Measurements from ENCODE around the gene SLFN14. TPM values are rescaled to one million over a fixed set of nuclear protein-coding genes. Genes with fewer than 3 reads are reported as not detected.

The SLFN14 gene
- total and polyA plus RNA-seq, 7 experiments from 2014 or later: 0.06 TPM; not detected in 6

DNA sequence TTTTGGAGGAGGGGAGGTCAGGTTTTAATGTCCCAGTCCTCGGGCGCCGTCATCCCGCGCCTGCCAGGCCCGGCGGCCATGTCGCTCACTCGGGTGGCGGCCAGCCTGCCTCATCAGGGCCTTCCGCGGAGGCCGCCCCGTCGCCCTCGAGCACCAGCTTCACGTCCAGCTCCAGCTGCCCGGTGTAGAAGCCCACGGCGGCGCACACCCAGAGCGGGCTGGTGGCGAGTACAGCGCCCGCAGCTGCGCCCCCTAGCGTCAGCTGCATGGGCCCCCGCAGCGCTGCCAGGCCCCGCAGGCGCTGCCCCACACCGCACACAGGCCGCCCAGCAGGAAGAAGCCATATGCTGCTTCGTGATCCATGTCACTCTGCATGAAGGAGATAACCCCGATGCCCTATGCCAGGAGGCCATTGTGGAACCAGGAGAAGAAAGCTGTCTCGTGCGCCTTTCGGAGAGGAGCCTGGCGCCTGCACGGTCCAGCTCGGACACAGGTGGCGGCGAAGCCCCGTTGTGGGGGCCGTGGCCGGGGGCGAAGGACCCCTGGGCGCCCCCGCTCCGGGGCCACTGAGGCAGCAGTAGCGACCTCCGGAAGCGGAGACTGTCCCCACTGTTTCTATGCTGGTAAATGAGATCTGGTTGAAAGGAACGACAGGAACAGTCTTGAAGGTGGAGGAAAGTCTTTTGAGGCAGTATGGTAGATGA is 36.1 kb upstream of the SLFN14 start:
- no peak overlapping the region for H3K27ac Mint-ChIP-seq
- H3K36me3 ChIP-seq (ENCODE audit: control insufficient read depth in 2 of 3, insufficient read depth in 3 of 3, low read length in 3 of 3): peaks cover 11 to 65% (median 32%) of the 10 kb centered on the region in 3 experiments

DNA sequence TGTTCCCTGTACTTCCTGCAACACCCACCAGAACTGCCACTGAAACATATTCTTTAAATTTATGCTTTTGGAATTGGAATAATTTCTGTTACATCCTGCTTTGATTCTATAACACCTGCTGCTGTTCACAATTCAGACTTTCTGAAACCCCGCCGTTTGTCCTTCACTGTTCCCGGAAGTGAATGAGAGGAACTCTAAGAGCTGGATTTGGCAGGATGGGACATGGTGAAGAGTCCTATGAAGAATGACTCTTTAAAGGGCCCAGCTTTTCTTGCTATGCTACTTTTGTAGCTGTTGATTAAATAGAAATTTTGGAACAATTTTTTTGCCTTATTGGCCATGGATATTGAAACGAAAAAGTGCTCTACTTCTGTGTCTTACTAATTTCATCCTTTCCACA is 35.5 kb upstream of the SLFN14 start:
- Histone ChIP-seq H3K4me1 (ENCODE audit: control insufficient read depth in 2 of 2, insufficient read depth in 2 of 2, low read length in 2 of 2) (no peaks in the 10 kb centered on the region), H3K4me3 (ENCODE audit: low read length) (no peak overlapping the region), H3K36me3 (ENCODE audit: control insufficient read depth in 2 of 3, insufficient read depth in 3 of 3, low read length in 3 of 3) (peaks cover 11 to 60% (median 32%) of the 10 kb centered on the region in 3 experiments), H3K27me3 (ENCODE audit: control insufficient read depth in 2 of 2, insufficient read depth in 2 of 2, low read length in 2 of 2) (no peaks in the 10 kb centered on the region), H3K27ac (ENCODE audit: low read depth, low read length) (no peak overlapping the region), H3K9me3 (ENCODE audit: control insufficient read depth in 2 of 3, low read length in 3 of 3) (no peaks in the 10 kb centered on the region)
- Mint-ChIP-seq H3K4me3 (no peak overlapping the region), H3K4me1 (peaks cover 0 to 36% (median 14%) of the 10 kb centered on the region in 7 donors), H3K27ac (peak overlapping the region in 1 of 9 donors; percentile 43), H3K27me3 (no peaks in the 10 kb centered on the region), H3K36me3 (peaks cover 20 to 50% (median 31%) of the 10 kb centered on the region in 5 donors), H3K9me3 (no peaks in the 10 kb centered on the region)
- ATAC-seq (no peak), DNase-seq (no peak)
- intact Hi-C loops (cut with micrococcal nuclease): no loop called here
- ChIA-PET POLR2A (no interaction called here), CTCF (interaction anchor here (0.7 to 1.5 kb wide), 3 partner anchors 17 to 370 kb away, joined by 3 to 6 read pairs (median 3); no protein-coding TSS in a partner anchor)

More for the DNA sequence above, 36.1 kb upstream of the SLFN14 start:
- intact Hi-C loops (cut with micrococcal nuclease): no loop called here
- H3K36me3 Mint-ChIP-seq: peaks cover 20 to 50% (median 33%) of the 10 kb centered on the region in 5 donors
- no peaks in the 10 kb centered on the region for H3K27me3 Mint-ChIP-seq
- ATAC-seq (no peak), DNase-seq (no peak)
- CTCF ChIA-PET: interaction anchor here (0.7 to 1.5 kb wide), 3 partner anchors 16 to 369 kb away, joined by 3 to 6 read pairs (median 3); no protein-coding TSS in a partner anchor
- no peaks in the 10 kb centered on the region for H3K9me3 Mint-ChIP-seq
- Histone ChIP-seq H3K27ac (ENCODE audit: low read depth, low read length) (no peak overlapping the region), H3K27me3 (ENCODE audit: control insufficient read depth in 2 of 2, insufficient read depth in 2 of 2, low read length in 2 of 2) (no peaks in the 10 kb centered on the region), H3K9me3 (ENCODE audit: control insufficient read depth in 2 of 3, low read length in 3 of 3) (no peaks in the 10 kb centered on the region), H3K4me3 (ENCODE audit: low read length) (no peak overlapping the region), H3K4me1 (ENCODE audit: control insufficient read depth in 2 of 2, insufficient read depth in 2 of 2, low read length in 2 of 2) (no peaks in the 10 kb centered on the region)
- peaks cover 0 to 36% (median 14%) of the 10 kb centered on the region in 7 donors for H3K4me1 Mint-ChIP-seq
- no peak overlapping the region for H3K4me3 Mint-ChIP-seq
- POLR2A ChIA-PET: interaction anchor here (0.5 to 1.3 kb wide), 2 partner anchors 18 to 1430 kb away, joined by 3 read pairs; partner anchors contain the start of gene PEX12

DNA sequence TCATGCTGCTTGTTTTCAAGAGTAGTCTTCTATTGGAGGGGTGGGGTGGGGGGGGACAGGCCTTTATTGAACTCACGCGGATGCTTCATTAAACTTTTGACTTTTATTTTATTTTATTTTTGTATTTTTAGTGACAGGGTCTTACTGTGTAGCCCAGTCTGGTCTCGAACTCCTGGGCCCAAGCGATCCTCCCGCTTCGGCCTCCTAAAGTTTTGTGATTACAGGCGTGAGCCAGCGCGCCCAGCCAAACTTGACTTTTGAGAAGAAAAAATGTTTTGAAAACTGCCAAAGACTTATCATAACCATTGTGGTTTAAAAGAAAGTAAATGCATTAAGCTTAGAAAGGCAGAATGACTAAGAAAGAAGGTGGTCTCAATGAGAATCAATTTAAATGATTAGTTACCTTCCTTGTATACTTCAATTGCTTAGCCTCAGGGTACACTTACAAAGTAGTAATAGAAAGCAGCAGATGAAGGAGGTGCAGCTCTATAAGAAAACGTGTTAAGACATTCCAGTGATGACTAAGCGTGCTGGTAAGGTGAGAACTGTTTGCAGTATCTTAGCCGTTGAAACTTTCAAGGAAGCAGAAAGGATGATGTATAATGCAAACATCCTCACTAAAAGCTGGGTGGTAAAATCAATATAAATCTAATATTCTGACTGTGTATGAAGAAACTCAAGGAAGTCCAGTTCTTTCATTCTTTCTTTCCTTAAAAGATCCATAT is 27.7 kb upstream of the SLFN14 start:
- peaks cover 0 to 10% (median 0%) of the 10 kb centered on the region in 5 donors for H3K27me3 Mint-ChIP-seq
- peaks cover 0 to 2% (median 0%) of the 10 kb centered on the region in 11 donors for H3K9me3 Mint-ChIP-seq
- intact Hi-C loops (cut with micrococcal nuclease): loop anchor here (5.0 to 10.0 kb wide), 6 partner anchors 101 to 1356 kb away; partner anchors contain the start of genes AATF (in 1 of the 2), GGNBP2 (in 1 of the 2) and SLFN11 (in 1 of the 2)
- peaks cover 0 to 3% (median 0%) of the 10 kb centered on the region in 5 donors for H3K36me3 Mint-ChIP-seq
- H3K9me3 ChIP-seq (ENCODE audit: control insufficient read depth in 2 of 3, low read length in 3 of 3): no peaks in the 10 kb centered on the region
- H3K27ac ChIP-seq (ENCODE audit: low read depth, low read length): peak overlapping the region; percentile 91
- no peak for ATAC-seq
- H3K36me3 ChIP-seq (ENCODE audit: control insufficient read depth in 2 of 3, insufficient read depth in 3 of 3, low read length in 3 of 3): peaks cover 0 to 5% (median 0%) of the 10 kb centered on the region in 3 experiments
- no peaks in the 10 kb centered on the region for H3K27me3 ChIP-seq (ENCODE audit: control insufficient read depth in 2 of 2, insufficient read depth in 2 of 2, low read length in 2 of 2)
- DNase-seq: no peak
- peak overlapping the region; percentile 69 to 99 (median 99) for H3K27ac Mint-ChIP-seq
- CTCF ChIA-PET: interaction anchor here (1.2 kb wide), 1 partner anchor 24 kb away, joined by 6 read pairs; no protein-coding TSS in a partner anchor
- peaks cover 13 to 17% of the 10 kb centered on the region in 2 donors for H3K4me1 ChIP-seq (ENCODE audit: control insufficient read depth in 2 of 2, insufficient read depth in 2 of 2, low read length in 2 of 2)
- H3K4me1 Mint-ChIP-seq: peaks cover 30 to 48% (median 44%) of the 10 kb centered on the region in 7 donors
- peak overlapping the region; percentile 85 for H3K4me3 ChIP-seq (ENCODE audit: low read length)
- POLR2A ChIA-PET: interaction anchor here (0.6 to 7.6 kb wide), 6 partner anchors 9 to 547 kb away, joined by 3 to 153 read pairs (median 4); partner anchors contain the start of gene PEX12
- peak overlapping the region; percentile 92 to 99 (median 97) for H3K4me3 Mint-ChIP-seq

DNA sequence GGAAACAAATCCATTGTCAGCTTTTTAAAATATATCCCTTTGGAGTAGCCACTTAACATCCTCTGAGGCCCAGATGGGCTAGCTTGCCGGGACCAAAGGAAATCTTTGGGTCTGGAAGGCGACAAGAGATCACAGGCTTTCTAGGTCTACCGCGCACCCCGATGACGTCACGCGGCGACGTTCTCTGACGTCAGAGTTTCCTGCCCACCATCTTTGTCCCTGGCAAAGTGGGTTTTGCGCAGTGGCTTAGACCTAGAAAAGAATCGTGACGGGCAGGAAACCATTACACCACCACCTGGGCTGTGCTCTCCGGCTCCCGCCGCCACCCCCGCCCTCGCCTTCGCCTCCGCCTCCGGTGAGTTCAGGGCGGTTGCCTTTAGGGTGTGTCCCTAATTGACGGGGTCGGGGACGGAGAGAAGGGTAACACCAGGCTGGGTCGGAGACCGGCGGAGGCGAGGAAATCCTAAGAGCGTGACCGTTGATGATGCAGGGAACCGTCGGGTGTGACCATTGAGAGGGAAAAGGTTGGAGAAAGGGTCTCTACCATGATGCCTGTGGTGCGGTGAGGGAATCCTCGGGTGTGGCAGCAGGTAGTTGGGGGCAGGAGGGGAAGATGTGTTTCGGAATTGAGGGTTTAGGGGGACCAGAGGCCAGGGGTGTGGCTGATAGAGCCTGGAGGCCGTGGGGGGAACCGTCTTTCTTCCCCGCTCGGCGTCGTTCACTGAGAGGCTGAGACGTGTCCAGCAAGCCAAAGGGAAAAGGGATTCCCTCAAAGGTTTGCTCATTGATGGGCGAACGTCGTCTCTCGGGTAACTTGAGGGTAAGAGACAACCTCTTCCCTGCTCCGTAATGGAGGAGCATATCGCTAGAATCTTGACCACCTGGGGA is 26.7 kb upstream of the SLFN14 start, which contains the start of gene AP2B1:
AP2B1 (plus strand) TSS at position 249 of the 888 bp plus-strand sequence. CDS start 6,709 bp downstream, outside the sequence.
- H3K4me1 Mint-ChIP-seq: peaks cover 28 to 45% (median 38%) of the 10 kb centered on the region in 7 donors
- H3K9me3 Mint-ChIP-seq: peaks cover 0 to 2% (median 0%) of the 10 kb centered on the region in 11 donors
- CTCF ChIA-PET: interaction anchor here (1.0 to 1.4 kb wide), 3 partner anchors 9 to 275 kb away, joined by 3 to 8 read pairs (median 3); partner anchors contain the start of gene PEX12
- peak within 1 kb of the TSS; percentile 91 for H3K27ac ChIP-seq (ENCODE audit: low read depth, low read length)
- H3K4me1 ChIP-seq (ENCODE audit: control insufficient read depth in 2 of 2, insufficient read depth in 2 of 2, low read length in 2 of 2): peaks cover 13 to 17% of the 10 kb centered on the region in 2 donors
- H3K27me3 ChIP-seq (ENCODE audit: control insufficient read depth in 2 of 2, insufficient read depth in 2 of 2, low read length in 2 of 2): no peaks in the 10 kb centered on the region
- H3K27ac Mint-ChIP-seq: peak within 1 kb of the TSS; percentile 95 to 99 (median 99)
- ATAC-seq (peak; percentile 99), DNase-seq (peak; percentile 96 to 100 (median 98))
- H3K4me3 Mint-ChIP-seq: peak within 1 kb of the TSS; percentile 92 to 99 (median 97)
- peaks cover 0 to 5% (median 0%) of the 10 kb centered on the region in 3 experiments for H3K36me3 ChIP-seq (ENCODE audit: control insufficient read depth in 2 of 3, insufficient read depth in 3 of 3, low read length in 3 of 3)
- H3K27me3 Mint-ChIP-seq: peaks cover 0 to 12% (median 0%) of the 10 kb centered on the region in 5 donors
- peak within 1 kb of the TSS; percentile 85 for H3K4me3 ChIP-seq (ENCODE audit: low read length)
- POLR2A ChIA-PET: interaction anchor here (0.8 to 7.6 kb wide), 15 partner anchors 10 to 607 kb away, joined by 3 to 153 read pairs (median 4); partner anchors contain the start of genes LIG3, PEX12, SLFN12L and SLFN5
- peaks cover 0 to 3% (median 0%) of the 10 kb centered on the region in 5 donors for H3K36me3 Mint-ChIP-seq
- intact Hi-C loops (cut with micrococcal nuclease): loop anchor here (1.0 to 10.0 kb wide), 17 partner anchors 9 to 1357 kb away; partner anchors contain the start of genes CCT6B (in 2 of the 2), LIG3 (in 2 of the 2), PEX12 (in 2 of the 2) and TAF15 (in 2 of the 2)
- no peaks in the 10 kb centered on the region for H3K9me3 ChIP-seq (ENCODE audit: control insufficient read depth in 2 of 3, low read length in 3 of 3)

DNA sequence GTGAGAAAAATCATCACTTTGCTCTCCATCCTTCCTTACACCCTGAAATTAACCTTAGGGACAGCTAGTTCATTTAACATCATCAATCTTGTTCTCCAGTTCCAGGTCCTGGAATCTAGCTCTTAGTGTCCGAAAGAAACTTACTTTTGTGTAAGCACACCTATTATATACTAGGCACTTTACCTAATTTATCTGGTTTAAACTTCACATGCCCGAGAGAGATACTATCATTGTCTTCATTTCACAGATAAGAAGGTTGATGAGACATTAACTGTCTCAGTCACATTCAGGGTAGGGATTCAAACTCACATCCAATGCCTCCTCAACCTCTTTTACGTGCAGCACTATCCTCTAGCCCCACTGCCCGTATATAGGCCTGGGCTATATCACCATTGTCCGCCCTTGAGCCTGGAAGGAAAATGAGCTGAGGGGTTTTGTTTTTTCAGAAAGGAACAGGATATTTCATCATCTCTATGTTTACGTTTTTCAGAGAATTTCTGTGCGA is 26.0 kb upstream of the SLFN14 start:
- Histone ChIP-seq H3K27ac (ENCODE audit: low read depth, low read length) (peak overlapping the region; percentile 91), H3K4me3 (ENCODE audit: low read length) (peak overlapping the region; percentile 85), H3K9me3 (ENCODE audit: control insufficient read depth in 2 of 3, low read length in 3 of 3) (no peaks in the 10 kb centered on the region), H3K4me1 (ENCODE audit: control insufficient read depth in 2 of 2, insufficient read depth in 2 of 2, low read length in 2 of 2) (peaks cover 13 to 17% of the 10 kb centered on the region in 2 donors), H3K36me3 (ENCODE audit: control insufficient read depth in 2 of 3, insufficient read depth in 3 of 3, low read length in 3 of 3) (peaks cover 0 to 5% (median 0%) of the 10 kb centered on the region in 3 experiments), H3K27me3 (ENCODE audit: control insufficient read depth in 2 of 2, insufficient read depth in 2 of 2, low read length in 2 of 2) (no peaks in the 10 kb centered on the region)
- CTCF ChIA-PET: interaction anchor here (1.0 to 1.4 kb wide), 3 partner anchors 8 to 274 kb away, joined by 3 to 8 read pairs (median 3); partner anchors contain the start of gene PEX12
- Mint-ChIP-seq H3K27ac (peak overlapping the region; percentile 95 to 99 (median 99)), H3K36me3 (peaks cover 0 to 3% (median 0%) of the 10 kb centered on the region in 5 donors), H3K27me3 (peaks cover 0 to 12% (median 0%) of the 10 kb centered on the region in 5 donors), H3K9me3 (peaks cover 0 to 2% (median 0%) of the 10 kb centered on the region in 11 donors), H3K4me3 (peak overlapping the region; percentile 92 to 99 (median 97)), H3K4me1 (peaks cover 28 to 45% (median 36%) of the 10 kb centered on the region in 7 donors)
- intact Hi-C loops (cut with micrococcal nuclease): loop anchor here (1.0 to 10.0 kb wide), 17 partner anchors 8 to 1358 kb away; partner anchors contain the start of genes CCT6B (in 2 of the 2), LIG3 (in 2 of the 2), PEX12 (in 2 of the 2) and TAF15 (in 2 of the 2)
- DNase-seq (no peak), ATAC-seq (peak; percentile 1)
- POLR2A ChIA-PET: interaction anchor here (0.8 to 7.6 kb wide), 15 partner anchors 9 to 606 kb away, joined by 3 to 153 read pairs (median 4); partner anchors contain the start of genes LIG3, PEX12, SLFN12L and SLFN5
